HG03469 (cell line): ENCODE results near the gene TPGS2.
A peak's percentile ranks its signal among the peaks of the same experiment; 100 is the strongest.
"Not testable (repeated sequence)": the region's sequence is repeated elsewhere in the genome, so short reads cannot be mapped to it uniquely, and the experiment has no call there.

Source experiments
- ATAC-seq: cut with Tn5 transposase; IDR thresholded peaks from one replicate; pipeline ENCODE4 v1.9.1; 2021; ENCODE audit warnings: mild to moderate bottlenecking, moderate library complexity, moderate number of reproducible peaks; ENCODE audit not compliant: unreplicated experiment

The TPGS2 gene

DNA sequence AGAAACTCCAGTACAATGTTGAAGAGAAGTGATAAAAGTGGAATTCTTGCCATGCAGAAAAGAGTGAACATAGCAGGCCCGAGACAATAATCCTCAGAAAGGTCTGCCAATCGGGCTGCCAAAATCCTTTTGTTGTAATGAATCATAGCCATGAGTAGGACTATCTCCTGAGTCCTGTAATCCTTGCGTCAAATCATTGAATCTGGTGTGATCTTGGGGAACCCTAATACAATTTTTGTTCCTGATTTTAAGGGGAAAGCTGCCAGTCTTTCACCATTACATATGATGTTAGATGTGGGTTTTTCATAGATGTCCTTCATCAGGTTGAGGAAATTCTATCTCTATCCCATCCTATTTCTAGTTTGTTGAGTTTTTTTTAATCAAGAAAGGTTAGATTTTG, 2.2 kb downstream of the TPGS2 start:
- no peak for ATAC-seq

DNA sequence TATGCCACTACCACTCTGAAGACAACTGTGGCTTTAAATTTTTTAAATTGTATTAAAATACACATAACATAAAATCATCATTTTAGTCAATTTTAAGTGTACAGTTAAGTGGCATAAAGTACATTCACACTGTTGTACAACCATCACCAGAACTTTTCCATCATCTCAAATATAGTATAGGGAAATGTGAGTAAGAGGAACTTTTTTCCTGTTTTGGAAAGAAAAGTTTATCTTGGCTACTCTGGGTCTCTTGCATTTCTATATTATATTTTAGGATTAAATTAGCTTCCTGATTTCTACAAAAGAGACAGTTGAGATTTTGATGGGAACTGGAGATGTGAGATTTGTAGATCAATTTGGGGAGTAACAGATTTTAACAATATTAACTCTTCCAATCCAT, 3.3 kb downstream of the TPGS2 start:
- ATAC-seq: no peak

DNA sequence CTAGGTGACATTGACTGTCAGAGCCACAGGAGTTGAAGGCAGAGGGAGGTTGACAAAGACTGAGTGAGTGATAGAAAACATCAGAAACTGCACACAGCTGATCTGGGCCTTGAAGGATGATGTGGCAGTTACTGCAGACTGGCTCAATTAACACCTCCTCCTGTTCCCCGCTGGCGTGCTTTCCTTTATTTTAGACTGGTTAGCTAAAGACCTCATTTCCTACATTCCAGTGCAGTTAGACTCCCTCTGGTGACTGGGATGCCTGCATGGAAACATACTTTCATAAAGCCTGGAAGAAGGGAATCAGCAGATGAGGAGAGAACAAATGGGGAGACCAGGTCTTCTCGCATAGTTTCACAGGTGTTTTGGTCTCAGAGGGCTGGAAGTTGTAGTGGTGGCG, 7.1 kb downstream of the TPGS2 start:
- no peak for ATAC-seq

DNA sequence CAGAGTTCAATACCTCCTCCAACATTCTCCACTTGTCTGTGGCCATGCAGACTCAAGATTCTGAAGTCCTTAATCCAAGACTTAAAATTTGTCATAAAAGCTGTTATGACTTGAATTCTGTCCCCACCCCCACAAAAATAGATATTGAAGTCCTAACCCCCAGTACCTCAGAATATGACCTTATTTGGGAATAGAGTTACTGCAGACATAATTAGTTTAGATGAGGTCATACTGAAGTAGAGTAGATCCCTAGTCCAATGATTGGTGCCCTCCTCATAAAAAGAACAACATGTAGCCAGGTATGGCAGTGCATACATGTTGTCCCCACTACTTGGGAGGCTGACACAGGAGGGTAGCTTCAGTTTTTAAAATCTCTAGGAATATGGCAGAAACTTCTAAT, 9.2 kb downstream of the TPGS2 start:
- no peak for ATAC-seq

DNA sequence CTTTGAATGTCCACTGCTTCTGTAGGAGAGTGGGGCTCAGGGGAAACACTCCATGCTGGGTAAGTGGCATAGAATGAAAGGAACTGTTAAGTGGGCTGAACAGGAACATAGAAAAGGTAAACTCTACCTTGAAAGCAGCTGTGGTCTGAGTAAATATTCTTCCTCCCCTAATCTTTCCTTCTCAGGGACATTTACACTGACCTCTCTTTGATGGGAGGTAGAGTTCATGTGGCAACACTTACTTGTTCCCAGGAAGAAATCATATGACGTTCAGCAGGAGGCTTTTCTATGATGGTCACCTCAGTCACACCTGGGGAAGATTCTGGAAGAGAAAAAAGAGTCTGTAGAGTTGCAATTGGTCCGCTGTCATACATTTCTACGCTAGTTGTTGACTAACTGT, 10.2 kb downstream of the TPGS2 start:
- no peak for ATAC-seq

DNA sequence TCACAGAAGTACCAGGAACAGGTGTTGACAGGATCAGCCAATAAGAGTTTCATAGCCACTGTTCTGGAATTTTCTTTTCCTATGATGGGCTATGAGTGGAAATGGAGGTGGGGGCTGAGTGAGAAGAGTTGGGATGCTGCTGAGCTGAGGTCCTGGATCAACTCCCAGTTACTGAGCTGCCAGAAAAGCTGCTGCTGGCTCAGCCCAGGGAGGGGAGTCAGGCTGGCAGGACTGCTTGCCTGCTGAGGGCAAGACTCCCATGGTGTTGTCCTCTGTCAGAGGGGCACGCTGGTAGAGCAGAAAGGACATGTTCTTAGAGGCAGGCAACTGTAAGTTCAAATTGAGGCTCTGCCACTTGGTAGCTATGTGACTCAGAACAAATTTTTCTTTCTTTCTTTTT, 11.8 kb downstream of the TPGS2 start:
- ATAC-seq: no peak

DNA sequence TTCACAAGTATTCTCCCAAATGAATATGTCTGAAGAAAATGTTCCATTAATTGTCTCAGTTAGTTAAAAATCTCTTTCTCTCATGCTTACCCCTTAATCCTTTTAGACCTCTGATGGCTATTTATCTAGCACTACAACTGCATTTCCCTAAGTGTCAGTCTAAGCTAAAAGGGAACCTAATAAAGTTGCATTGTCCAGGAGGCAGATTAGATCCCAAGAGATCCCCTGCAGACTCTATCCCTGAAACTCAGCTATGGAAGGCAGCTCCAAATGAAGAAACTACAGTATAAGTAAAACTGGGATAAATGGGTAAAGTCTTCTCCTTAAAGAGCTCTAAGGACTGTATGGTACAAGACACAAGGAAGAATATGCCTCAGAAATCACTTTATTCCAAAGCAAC, 12.7 kb downstream of the TPGS2 start:
- not testable (repeated sequence) for ATAC-seq

DNA sequence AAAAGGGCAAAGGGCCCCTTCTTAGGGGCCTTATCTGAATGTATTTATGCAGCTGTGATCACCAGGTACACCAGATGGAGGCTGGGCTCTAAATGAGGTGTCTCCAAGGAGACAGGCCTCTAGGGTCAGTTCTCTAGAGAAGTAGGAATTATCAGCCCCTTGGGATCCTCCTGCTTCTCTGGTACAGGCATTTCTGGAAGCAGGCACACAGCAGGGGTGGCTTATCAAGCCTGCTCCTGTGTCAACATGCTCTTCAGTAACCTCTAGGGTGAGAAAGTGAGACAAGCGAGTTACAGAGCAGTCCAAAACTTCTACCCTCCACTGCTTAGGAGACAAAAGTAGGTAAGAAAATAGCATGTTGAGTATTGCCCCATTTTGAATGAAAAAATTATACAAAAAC, 13.8 kb downstream of the TPGS2 start:
- no peak for ATAC-seq

DNA sequence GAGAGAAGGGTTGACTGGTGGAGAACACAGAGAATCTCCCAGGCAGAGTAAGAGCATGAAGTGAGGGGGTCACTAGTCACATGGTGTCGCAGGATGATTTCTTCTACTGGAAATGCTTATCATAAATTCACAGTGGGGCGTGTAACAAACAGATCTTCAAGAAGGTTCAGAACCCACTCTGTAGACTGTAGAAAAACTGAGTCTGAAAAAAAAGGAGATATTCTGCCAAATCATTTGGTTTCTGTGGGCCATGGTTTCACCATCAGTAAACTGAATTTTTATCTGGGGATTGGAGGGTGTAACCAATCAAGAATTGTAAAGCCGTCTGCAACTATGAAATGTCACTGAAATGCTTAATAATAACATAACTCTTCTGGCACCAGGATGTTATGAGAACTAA, 15.0 kb downstream of the TPGS2 start:
- no peak for ATAC-seq

DNA sequence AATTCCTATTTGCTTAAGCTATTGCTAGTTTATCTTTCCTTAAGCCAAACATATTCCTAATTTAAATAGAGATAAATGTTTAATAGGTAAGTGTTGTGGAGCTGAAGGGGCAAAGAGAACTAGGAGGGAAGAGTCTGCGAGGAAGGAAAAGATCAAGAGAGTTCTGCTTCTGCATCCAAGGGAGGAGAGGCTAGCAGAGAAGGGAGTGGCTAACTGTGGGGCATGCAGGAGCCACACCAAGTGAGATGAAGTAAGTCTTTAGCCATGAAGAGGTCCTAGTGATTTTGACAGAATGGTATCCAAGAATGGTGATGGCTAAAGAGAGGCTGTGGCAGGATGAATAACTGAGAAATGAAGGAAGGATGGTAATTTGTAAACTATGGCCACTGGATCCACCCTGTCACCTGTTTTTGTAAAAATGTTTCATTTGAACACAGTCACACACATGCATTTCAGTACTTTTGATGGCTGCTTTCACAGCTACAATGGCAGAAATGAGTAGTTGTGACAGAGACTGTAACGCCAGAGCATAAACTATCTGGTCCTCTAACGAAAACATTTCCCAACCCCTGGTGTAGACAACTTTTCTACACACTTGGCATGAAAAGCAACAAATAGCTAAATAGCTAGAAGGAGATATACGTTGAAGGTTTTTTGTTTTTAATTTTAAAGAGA, 15.6 kb downstream of the TPGS2 start:
- no peak for ATAC-seq

DNA sequence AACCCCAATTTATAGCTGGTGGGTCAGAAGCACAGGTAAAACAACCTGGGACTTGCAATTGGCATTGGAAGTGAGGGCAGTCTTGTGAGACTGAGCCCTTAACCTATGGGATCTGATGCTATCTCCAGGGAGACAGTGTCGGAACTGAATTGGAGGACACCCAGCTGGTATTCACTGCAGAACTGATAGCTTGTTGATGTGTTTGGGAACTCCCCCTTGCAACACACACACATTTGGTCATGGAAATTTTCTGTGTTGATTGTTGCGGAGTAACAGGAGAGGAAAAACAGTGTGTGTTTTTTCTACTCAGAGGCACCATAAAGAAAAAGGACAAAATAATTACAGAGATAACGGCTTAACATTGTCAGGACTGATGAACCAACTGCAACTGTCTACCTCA, 16.1 kb downstream of the TPGS2 start:
- no peak for ATAC-seq

DNA sequence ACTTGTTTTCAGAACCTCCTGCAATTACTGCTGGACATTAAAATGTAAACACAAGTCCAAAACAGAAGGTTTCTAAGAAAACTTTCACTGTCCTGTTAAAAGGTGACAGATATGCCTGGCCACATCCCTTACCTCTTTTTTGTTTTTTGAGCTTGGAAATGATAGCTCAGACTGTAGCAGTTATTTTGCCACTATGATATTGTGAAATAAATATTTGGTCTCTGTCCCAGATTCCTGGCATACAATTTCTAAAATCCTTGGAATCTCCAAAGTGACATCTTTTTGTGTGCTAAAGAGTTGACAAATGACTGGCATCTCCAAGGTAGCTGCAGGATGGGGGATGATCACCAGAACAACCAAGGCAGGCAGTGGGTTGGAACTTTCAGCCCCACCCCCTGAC, 16.8 kb downstream of the TPGS2 start:
- ATAC-seq: no peak

DNA sequence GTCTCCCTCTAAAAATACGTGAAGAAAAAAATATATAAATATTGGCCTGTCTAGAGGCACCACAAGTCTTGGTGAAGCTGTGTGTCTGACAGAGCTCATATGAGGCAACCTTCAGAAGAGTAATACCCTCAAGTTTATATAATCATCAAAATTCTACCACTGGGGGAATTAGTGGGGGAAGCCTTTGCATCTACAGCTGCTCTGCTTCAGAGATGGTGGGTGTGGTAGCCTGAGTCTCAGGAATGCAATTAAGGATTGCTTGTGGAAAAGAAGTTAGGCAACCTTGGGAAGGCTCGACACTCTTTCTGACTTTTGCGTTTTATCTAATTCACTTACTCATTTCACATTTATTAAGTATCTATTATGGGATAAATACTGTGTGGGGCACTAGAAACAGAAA, 17.4 kb downstream of the TPGS2 start:
- ATAC-seq: no peak

DNA sequence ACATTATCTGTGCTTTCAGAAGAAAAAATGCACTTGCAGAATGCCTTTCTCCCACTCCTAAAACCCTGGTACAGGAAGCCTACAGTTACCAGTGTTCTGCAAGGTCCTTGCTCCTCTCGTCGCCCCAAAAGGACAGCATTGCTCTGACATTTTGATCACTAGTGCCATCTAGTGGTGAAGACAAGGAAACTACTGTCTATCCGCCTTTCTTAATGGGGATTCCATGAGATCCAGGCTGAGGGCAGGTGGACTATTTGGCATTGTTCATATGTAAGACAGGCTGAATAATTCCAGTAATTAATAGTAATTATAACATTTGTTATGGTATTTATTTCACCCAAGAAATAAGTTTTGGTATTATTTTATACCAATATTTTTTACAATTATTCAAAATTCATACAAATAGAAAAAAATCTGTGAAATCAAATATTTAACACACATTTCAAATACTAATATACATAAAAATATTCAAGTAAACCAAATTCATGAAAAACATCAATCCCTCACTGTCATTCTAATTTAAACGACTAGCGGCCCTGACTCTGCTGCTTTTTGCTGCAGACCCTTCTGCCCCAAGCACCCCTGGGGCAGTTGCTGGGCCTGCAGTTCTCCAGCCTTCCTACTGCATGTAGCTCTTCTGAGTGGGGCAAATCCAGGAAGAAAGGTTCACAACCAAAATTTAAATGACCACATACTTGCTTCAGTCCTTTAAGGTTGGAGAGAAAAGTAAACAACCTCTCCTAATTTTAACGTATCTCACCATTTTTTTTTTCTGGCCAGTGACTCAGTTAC, 19.0 kb downstream of the TPGS2 start:
- ATAC-seq: peak; percentile 97

DNA sequence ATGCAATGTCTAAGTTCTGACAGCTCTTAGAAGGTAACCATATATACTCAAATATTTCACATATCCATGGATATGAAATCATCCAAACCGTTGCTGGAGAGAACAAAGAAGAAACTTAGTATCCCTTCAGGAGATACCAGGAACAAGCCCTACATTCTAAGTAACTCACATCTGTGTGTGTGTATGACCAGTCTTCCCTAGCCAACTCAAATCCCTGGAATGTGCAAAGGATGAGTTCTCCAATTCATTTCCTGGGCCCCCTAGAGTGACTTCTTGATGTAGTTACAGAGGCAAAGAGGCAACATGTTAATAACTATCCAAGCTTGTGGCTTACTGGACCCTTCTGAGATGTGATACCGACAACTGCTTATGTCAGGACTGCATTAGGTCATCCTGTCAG, 20.1 kb downstream of the TPGS2 start:
- ATAC-seq: no peak

DNA sequence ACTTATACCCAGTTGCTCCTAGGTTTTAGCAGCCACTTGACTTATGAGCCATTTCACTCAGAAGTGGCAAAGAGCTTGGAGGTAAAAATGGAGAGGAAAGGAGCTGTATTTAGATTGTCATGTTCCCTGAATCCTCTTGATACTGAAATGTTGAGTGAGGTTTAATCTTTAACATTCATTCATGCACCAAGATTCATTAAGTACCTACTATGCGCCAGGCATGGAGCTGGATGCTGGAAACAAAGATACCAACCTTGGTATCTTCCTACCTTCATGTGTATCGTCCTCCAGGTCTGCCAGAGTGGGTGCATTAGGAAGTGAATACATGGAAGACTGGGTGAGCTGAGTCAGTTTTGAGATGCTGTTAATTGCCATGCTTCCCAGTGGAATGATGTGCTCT, 23.7 kb downstream of the TPGS2 start:
- no peak for ATAC-seq

DNA sequence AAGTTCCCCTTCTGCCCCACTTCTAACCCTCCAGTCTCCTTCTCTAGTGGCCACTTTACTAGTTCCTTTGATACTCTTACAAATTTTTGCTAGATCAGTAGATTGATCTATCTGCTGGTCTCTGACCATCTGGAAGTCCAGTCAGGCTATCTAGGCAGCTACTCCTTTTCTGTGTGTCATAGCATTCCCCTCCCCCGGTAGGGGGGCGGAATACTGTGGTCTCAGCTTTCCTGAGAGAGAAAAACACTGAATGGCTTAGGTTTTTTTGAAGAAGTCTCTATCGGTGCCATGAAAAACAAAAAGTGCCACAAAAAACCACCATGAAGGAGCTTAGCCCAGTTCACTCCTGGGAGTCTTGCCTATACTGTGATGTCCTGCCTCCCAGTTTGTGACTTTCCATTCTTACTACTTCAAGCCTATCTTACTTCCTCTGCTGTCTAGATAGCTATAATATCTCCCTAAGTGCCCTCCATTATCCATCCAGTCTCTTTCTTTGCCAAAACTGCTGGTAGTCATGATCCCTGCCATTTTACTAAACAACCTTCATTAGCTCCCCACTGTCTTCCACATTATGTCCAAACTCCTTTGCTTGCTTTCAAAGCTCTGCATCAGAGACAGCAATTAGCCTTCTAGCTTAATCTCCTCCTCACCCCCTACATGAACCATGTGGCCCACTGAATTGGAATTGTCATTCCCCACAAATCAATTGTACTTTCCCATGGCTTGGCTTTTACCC, 29.9 kb downstream of the TPGS2 start:
- no peak for ATAC-seq

DNA sequence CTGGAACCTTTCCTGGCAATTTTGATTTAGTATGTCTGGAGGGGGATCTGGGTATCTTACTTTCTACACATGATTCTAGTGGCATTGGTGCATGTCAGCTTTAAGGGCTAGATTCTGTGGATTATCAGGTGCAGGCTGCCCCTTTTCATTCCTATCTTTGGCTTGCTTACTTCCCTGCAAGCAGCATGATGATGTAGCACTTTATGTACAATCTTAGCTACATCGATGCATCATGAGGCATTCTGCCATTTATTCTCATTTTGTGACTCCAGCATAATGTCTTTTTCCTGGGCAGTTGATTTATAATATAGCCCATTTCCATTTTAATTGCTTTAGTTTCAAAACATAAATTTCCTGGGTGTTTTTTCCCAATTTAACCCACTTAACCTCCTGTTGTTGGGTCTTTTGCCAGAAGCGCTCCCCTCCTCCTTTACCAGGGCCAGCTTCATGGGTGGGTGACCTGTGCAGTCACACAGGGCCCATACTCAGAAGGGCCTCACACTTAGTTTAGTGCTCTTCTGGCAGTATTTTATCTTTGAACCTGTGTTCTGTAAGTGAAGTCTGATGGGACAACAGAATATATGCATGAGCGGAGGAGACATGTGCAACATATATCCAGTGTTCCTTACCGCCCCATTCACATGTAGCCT, 36.0 kb downstream of the TPGS2 start:
- ATAC-seq: no peak

DNA sequence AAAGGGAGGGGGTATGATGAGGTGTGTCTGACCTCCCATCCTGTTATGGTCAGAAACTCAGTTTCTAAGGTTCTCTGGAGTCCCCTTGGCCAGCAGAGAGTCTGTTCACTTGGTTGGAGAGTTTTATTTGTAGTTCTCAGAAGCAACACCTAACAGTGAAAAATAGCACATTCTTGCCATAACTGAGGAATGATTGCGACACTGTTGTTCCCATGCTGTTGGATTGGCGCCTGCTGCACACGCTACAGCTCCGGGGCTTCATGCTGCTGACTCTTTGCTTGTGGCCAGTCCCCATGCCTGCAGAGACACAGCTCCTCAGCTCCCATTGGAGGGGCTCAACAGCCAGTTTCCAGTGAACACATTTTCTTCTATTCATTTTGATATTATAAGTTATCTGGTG, 42.1 kb downstream of the TPGS2 start:
- no peak for ATAC-seq

DNA sequence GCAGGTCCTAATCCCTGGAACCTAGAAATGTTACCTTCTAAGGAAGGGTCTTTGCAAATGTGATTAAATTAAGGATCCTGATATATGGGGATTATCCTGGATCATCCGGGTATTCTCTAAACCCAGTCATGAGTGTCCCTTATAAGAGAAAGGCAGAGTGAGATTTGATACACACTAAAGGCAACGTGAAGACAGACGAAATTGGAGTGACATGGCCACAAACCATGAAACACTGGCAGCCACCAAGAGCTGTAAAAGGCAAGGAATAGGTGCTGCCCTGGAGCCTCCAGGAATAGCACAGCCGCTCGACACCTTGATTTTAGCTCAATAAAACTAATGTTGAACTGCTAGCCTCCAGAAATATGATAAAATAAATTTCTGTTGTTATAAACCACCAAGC, 45.0 kb downstream of the TPGS2 start:
- no peak for ATAC-seq

DNA sequence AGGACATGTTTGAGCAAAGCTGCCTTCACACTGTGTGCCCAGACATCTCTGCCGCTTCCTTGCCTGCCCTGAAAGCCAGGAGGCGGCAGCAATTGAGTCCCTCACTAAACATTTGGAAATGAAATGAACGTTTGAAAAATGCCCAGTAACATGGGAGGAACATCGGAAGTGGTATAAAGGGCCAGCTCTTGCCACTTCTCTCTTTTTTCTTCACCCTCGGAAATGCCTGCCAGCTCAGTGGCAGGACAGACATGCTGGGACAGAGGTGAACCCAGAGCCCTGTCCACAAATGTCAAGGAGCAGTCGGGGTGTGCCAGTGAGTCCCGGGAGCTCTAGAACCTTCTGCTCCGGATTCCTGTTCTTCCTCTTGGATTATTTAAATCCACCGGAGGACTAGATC, 46.1 kb downstream of the TPGS2 start:
- no peak for ATAC-seq

DNA sequence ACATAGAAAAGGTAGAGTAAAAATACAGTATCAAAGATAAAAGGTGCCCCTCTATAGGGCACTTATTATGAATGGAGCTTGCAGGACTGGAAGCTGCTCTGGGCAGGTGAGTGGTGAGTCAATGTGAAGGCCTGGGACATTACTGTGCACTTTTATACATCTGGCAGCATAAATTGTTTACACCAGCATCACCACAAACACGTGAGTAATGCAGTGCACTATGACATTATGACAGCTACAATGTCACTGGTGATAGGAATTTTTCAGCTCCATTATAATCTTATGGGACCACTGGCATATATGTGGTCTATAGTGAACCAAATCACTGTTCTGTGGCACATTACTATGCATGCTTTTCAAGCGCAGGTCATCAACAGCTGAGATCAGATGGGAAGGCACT, 48.1 kb downstream of the TPGS2 start:
- ATAC-seq: no peak
